ENCODE measurements around the gene TP53TG5.

Gene TP53TG5

GRCh38 chr20:45322952-45323383 is 55.2 kb downstream of the TP53TG5 start:
- DNase-seq = no peak

All from activated CD4-positive, alpha-beta T cell treated with anti-CD3 and anti-CD28 coated beads, Interleukin-10, Interleukin-2, amounts not matched to agents 100 ng/mL and 50 ng/mL, durations not matched to agents 16 hours and 8 hours (primary cell).